OCI-LY7 (cell line): Measurements from ENCODE around the gene TUG1. TPM values are rescaled to one million over a fixed set of nuclear protein-coding genes. Genes with fewer than 3 reads are reported as not detected.

ENCODE experiments used
- BruUV-seq: library from RNA; stranded (reverse); fragments of 400-500 nt; replicated peaks from 2 replicates; lab custom pipeline; 2021; lab: Mats Ljungman, UMichigan
- CTCF ChIA-PET: fragments of 300-600 bp; sonication (Branson Sonifier 250); formaldehyde crosslinking; loops from one replicate; lab custom pipeline; 2022; ENCODE audit warnings: antibody characterized with exemption; ENCODE audit not compliant: unreplicated experiment; lab: Charles Lee
- POLR2A ChIA-PET: fragments of 300-600 bp; sonication (Branson Sonifier 250); formaldehyde crosslinking; loops from one replicate; lab custom pipeline; 2022; ENCODE audit warnings: antibody characterized with exemption; lab: Charles Lee
- DNase-seq: peaks from one replicate; pipeline ENCODE4 v3.0.0-alpha.2; 2015; ENCODE audit warnings: low spot score
- H2AFZ ChIP-seq: fragments of 200-600 bp; sonication (generic), shearing (Covaris generic); 2 replicates; pipeline ENCODE4 v1.6.1; 2014; ENCODE audit warnings: mild to moderate bottlenecking, antibody characterized with exemption, low read length, moderate library complexity
- H3K27ac ChIP-seq: fragments of 200-600 bp; sonication (generic); 2 replicates; pipeline ENCODE4 v1.5.1; 2014; ENCODE audit warnings: mixed run types, low read depth, mild to moderate bottlenecking, moderate library complexity, low read length, inconsistent platforms; ENCODE audit not compliant: poor library complexity, severe bottlenecking
- H3K36me3 ChIP-seq: fragments of 200-600 bp; sonication (generic); 2 replicates; pipeline ENCODE4 v1.6.1; 2014; ENCODE audit warnings: mild to moderate bottlenecking, antibody characterized with exemption, low read length, moderate library complexity, mixed read lengths; ENCODE audit not compliant: insufficient read depth
- H3K4me1 ChIP-seq: fragments of 200-600 bp; sonication (generic); 2 replicates; pipeline ENCODE4 v1.5.1; 2014; ENCODE audit warnings: mild to moderate bottlenecking, low read length; ENCODE audit not compliant: insufficient read depth, poor library complexity, severe bottlenecking
- H3K4me2 ChIP-seq: fragments of 200-600 bp; sonication (generic); 2 replicates; pipeline ENCODE4 v1.6.1; 2014; ENCODE audit warnings: mild to moderate bottlenecking, low read length
- H3K4me3 ChIP-seq: fragments of 200-600 bp; sonication (generic); 2 replicates; pipeline ENCODE4 v1.5.1; 2014; ENCODE audit warnings: mild to moderate bottlenecking, low read depth, low read length; ENCODE audit not compliant: poor library complexity, severe bottlenecking
- H3K79me2 ChIP-seq: fragments of 200-600 bp; sonication (generic); 2 replicates; pipeline ENCODE4 v1.6.1; 2016; ENCODE audit warnings: low read depth, mild to moderate bottlenecking, low read length, moderate library complexity, mixed read lengths; ENCODE audit not compliant: insufficient read depth
- H3K9me2 ChIP-seq: fragments of 200-600 bp; sonication (generic); 2 replicates; pipeline ENCODE4 v1.6.1; 2016; ENCODE audit warnings: mild to moderate bottlenecking, low read length, mixed read lengths; ENCODE audit not compliant: insufficient read depth
- H3K9me3 ChIP-seq: fragments of 200-600 bp; sonication (generic); 2 replicates; pipeline ENCODE4 v1.6.1; 2014; ENCODE audit warnings: mild to moderate bottlenecking, mixed run types, low read length, mixed read lengths
- H4K20me1 ChIP-seq: fragments of 200-600 bp; sonication (generic); 2 replicates; pipeline ENCODE4 v1.6.1; 2014; ENCODE audit warnings: mild to moderate bottlenecking, antibody characterized with exemption, low read length, moderate library complexity, mixed read lengths; ENCODE audit not compliant: insufficient read depth
- EZH2phosphoT487 ChIP-seq: fragments of 200-600 bp; sonication (generic); IDR thresholded peaks from 2 replicates; pipeline ENCODE4 v1.6.1; 2018; ENCODE audit warnings: low read depth, borderline replicate concordance, mild to moderate bottlenecking, mixed run types, antibody characterized with exemption, low read length, moderate library complexity, mixed read lengths
- intact Hi-C: fragments of 100-400 bp; cut with micrococcal nuclease; formaldehyde crosslinking; loops from one replicate; pipeline ENCODE4 v1.10.0; 2022; ENCODE audit not compliant: unreplicated experiment
- total RNA-seq, 2 experiments: library from RNA; depleted of rRNA in 1 of 2; stranded (reverse); fragments of >200 nt in 1 of 2; shearing (Covaris generic) in 1 of 2; gene quantifications; 2 replicates each; pipeline ENCODE4 v1.2.3, GENCODE V29; 2014 to 2022
- TF ChIP-seq, protein P1 (sequence below): fragments of 200-600 bp; sonication (generic); conservative IDR thresholded peaks from 2 replicates; pipeline ENCODE4 v1.5.1; 2014; ENCODE audit warnings: mild to moderate bottlenecking, antibody characterized with exemption, low read length, moderate library complexity, mixed read lengths

The TUG1 gene
- total RNA-seq, 2 experiments from 2014 or later, result 70.3 to 109 TPM

DNA sequence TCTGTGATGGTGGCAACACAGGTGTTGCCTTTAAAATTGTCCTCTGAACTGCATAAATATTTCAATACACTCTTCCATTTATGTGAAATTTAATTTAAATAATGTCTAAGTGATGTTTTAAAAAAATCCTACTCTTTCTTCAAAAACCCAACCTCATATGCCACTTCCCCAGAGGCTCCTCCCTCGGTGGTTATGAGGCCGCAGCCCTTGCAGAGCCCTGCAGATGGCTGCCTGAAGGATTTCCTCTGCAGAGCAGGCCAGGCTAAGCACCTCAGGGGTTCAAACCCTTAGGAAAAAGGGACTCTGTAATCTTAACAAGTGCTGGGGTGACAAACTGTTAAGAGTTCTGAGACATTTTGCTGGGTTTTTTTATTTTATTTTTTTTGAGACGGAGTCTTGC, 25.7 kb upstream of the TUG1 start:
- Histone ChIP-seq H3K79me2 (no peaks in the 10 kb centered on the region), H3K9me2 (no peaks in the 10 kb centered on the region), H3K4me3 (no peak overlapping the region), H3K4me2 (no peak overlapping the region), H2AFZ (no peak overlapping the region), H3K27ac (no peak overlapping the region), H3K36me3 (peaks cover 97% of the 10 kb centered on the region), H3K9me3 (no peaks in the 10 kb centered on the region), H3K4me1 (no peaks in the 10 kb centered on the region), H4K20me1 (no peaks in the 10 kb centered on the region; the same call in 1 of the 2 replicates)
- DNase-seq, result no peak
- intact Hi-C loops, result no loop called here
- POLR2A ChIA-PET, result no interaction called here
- CTCF ChIA-PET, result interaction anchor here (0.6 kb wide), 1 partner anchor 220 kb away, joined by 3 read pairs; no protein-coding TSS in a partner anchor
- no TSS peak for BruUV-seq
- TF ChIP-seq EZH2phosphoT487, result no peak
- TF ChIP-seq, protein P1, sequence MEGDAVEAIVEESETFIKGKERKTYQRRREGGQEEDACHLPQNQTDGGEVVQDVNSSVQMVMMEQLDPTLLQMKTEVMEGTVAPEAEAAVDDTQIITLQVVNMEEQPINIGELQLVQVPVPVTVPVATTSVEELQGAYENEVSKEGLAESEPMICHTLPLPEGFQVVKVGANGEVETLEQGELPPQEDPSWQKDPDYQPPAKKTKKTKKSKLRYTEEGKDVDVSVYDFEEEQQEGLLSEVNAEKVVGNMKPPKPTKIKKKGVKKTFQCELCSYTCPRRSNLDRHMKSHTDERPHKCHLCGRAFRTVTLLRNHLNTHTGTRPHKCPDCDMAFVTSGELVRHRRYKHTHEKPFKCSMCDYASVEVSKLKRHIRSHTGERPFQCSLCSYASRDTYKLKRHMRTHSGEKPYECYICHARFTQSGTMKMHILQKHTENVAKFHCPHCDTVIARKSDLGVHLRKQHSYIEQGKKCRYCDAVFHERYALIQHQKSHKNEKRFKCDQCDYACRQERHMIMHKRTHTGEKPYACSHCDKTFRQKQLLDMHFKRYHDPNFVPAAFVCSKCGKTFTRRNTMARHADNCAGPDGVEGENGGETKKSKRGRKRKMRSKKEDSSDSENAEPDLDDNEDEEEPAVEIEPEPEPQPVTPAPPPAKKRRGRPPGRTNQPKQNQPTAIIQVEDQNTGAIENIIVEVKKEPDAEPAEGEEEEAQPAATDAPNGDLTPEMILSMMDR, result no peak

DNA sequence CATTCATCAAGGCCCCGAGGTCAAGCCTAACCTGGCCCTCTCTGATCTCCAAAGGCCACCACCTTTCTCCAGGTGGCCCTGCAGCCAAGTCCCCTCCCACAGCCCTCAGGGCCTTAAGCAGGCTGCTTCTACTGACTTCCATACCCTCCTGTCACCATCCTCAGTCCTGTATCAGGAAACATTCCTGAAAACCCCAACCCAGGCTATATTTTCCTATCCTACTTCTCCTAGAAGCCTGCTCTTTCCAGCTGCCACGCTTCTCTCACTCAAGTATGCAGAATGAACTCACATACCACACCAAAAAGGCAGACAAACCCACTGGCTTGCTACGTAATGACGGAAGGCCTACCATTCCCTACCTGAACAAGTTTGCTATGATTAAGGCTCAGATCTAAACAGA, 24.1 kb upstream of the TUG1 start:
- ChIA-PET POLR2A (no interaction called here), CTCF (no interaction called here)
- intact Hi-C loops, result loop anchor here (5.0 kb wide), 1 partner anchor 202 kb away; no protein-coding TSS in a partner anchor
- Histone ChIP-seq H4K20me1 (no peaks in the 10 kb centered on the region; the same call in 1 of the 2 replicates), H3K36me3 (peaks cover 99% of the 10 kb centered on the region), H3K79me2 (no peaks in the 10 kb centered on the region), H3K9me3 (no peaks in the 10 kb centered on the region), H3K4me2 (no peak overlapping the region), H3K4me3 (no peak overlapping the region), H3K9me2 (no peaks in the 10 kb centered on the region), H2AFZ (no peak overlapping the region), H3K27ac (no peak overlapping the region), H3K4me1 (no peaks in the 10 kb centered on the region)
- TF ChIP-seq, protein P1, result no peak
- TF ChIP-seq EZH2phosphoT487, result no peak
- no peak for DNase-seq
- no TSS peak for BruUV-seq

DNA sequence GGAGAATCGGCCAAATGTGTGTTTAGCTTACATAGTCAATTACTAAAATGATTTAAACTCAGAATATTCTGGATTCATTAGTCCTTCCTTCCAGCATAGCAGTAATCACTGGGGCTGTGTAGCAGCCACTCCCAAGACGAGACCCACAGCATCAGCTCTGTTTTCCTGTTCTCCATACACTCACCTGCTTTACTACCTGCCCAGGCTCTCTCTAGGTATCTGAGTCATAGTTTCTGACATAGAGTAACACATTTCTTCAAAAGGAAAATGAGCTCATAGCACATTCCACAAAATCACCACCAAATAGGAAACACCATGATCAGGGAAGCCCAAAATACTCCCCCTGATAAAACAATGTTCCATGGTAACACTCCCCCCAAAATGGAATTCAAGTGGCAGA, 23.4 kb upstream of the TUG1 start:
- Histone ChIP-seq H3K27ac (no peak overlapping the region), H3K9me2 (no peaks in the 10 kb centered on the region), H3K9me3 (no peaks in the 10 kb centered on the region), H4K20me1 (no peaks in the 10 kb centered on the region; the same call in 1 of the 2 replicates), H3K4me3 (no peak overlapping the region), H2AFZ (no peak overlapping the region), H3K4me1 (no peaks in the 10 kb centered on the region), H3K36me3 (peaks cover 99% of the 10 kb centered on the region), H3K4me2 (no peak overlapping the region), H3K79me2 (no peaks in the 10 kb centered on the region)
- TF ChIP-seq EZH2phosphoT487, result no peak
- TF ChIP-seq, protein P1, result no peak
- ChIA-PET CTCF (no interaction called here), POLR2A (no interaction called here)
- intact Hi-C loops, result loop anchor here (5.0 kb wide), 1 partner anchor 202 kb away; no protein-coding TSS in a partner anchor
- no peak for DNase-seq
- BruUV-seq, result no TSS peak
